ENCODE results near the gene SLC46A3. TPM values are rescaled to one million over a fixed set of nuclear protein-coding genes. Genes with fewer than 3 reads are reported as not detected.

SLC46A3 gene
- total and polyA plus RNA-seq, 4 donors = 7.0 to 63.3 (median 32.6) TPM

DNA sequence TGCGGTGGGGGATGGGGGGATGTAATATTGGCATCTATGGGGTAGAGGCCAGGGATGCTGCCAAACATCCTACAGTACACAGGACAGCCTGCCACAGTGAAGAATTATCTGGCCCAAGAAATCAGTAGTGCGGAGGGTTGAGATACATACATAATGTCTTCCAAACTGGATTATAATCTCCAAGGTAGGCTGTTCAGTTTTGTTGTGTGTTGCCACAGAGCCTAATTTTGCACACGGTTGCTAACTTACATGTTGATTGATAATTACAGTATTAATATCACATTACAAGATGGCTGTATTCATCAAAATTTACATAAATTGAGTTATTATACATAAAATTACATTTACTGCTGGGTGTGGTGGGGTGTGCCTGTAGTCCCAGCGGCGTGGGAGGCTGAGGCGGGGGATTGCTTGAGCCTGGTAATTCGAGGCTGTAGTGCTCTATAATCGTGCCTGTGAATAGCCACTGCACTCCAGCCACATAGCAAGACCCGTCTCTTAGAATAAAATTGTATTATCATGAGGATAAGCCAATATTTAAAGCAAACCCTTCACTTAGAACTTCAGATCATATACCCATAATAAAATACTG is 51.8 kb downstream of the SLC46A3 start:
- no peak for DNase-seq (ENCODE audit: low spot score)
- H3K27ac ChIP-seq (ENCODE audit: low read depth in 1 of 2, low read length in 2 of 2) = no peak overlapping the region
- H3K4me3 ChIP-seq (ENCODE audit: low read depth in 1 of 3, low read length in 3 of 3) = no peak overlapping the region
- no peak overlapping the region for H3K9ac ChIP-seq (ENCODE audit: low read depth in 1 of 2, low read length in 2 of 2)
- H3K9me3 ChIP-seq (ENCODE audit: control insufficient read depth in 4 of 4, low read length in 3 of 4) = no peaks in the 10 kb centered on the region
- no peaks in the 10 kb centered on the region for H3K4me1 ChIP-seq (ENCODE audit: control insufficient read depth in 4 of 4, insufficient read depth in 4 of 4, low read length in 3 of 4)
- no peak for TF ChIP-seq FOXA2 (IDR thresholded peaks at IDR 0.05)
- 85% methylated on average over 9 of the region's 9 CpGs for WGBS
- peaks cover 12 to 81% (median 72%) of the 10 kb centered on the region in 4 donors for H3K36me3 ChIP-seq (ENCODE audit: control insufficient read depth in 4 of 4, insufficient read depth in 3 of 4, low read depth in 1 of 4, low read length in 3 of 4)
- no peaks in the 10 kb centered on the region for H3K27me3 ChIP-seq (ENCODE audit: control insufficient read depth in 4 of 4, insufficient read depth in 4 of 4, low read length in 3 of 4)

DNA sequence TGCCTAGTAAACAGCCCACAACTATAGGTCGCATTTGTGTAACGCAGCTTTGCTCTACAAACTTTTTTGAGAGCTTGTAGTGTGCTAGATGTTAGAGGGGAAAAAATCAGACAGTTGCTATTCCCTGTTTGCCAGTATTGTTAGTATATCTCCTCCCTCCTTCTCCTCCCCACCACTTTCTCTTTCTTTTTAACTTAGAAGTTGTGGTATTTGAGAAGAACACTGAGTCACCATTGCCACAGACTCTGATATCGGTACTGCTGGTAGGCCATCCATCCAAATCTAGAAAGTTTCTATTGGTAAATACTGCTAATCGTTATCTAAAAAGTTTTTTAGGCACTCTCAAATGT is 59.2 kb downstream of the SLC46A3 start:
- peak overlapping the region; percentile 91 to 94 for H3K9ac ChIP-seq (ENCODE audit: low read depth in 1 of 2, low read length in 2 of 2)
- WGBS = 5% methylated on average over 4 of the region's 4 CpGs
- DNase-seq (ENCODE audit: low spot score) = no peak
- peak overlapping the region; percentile 85 to 90 for H3K27ac ChIP-seq (ENCODE audit: low read depth in 1 of 2, low read length in 2 of 2)
- no peaks in the 10 kb centered on the region for H3K9me3 ChIP-seq (ENCODE audit: control insufficient read depth in 4 of 4, low read length in 3 of 4)
- H3K4me3 ChIP-seq (ENCODE audit: low read depth in 1 of 3, low read length in 3 of 3) = peak overlapping the region; percentile 63 to 98 (median 94)
- H3K27me3 ChIP-seq (ENCODE audit: control insufficient read depth in 4 of 4, insufficient read depth in 4 of 4, low read length in 3 of 4) = no peaks in the 10 kb centered on the region
- peaks cover 14 to 30% (median 22%) of the 10 kb centered on the region in 4 donors for H3K4me1 ChIP-seq (ENCODE audit: control insufficient read depth in 4 of 4, insufficient read depth in 4 of 4, low read length in 3 of 4)
- H3K36me3 ChIP-seq (ENCODE audit: control insufficient read depth in 4 of 4, insufficient read depth in 3 of 4, low read depth in 1 of 4, low read length in 3 of 4) = peaks cover 0 to 19% (median 13%) of the 10 kb centered on the region in 4 donors
- TF ChIP-seq NR2F2 (IDR thresholded peaks at IDR 0.05) (no peak), FOXA1 (IDR thresholded peaks at IDR 0.05) (no peak), JUND (IDR thresholded peaks at IDR 0.05) (no peak), MAX (IDR thresholded peaks at IDR 0.05) (no peak), REST (IDR thresholded peaks at IDR 0.05) (no peak), RXRA (IDR thresholded peaks at IDR 0.05) (no peak), TAF1 (conservative IDR thresholded peaks at IDR 0.05) (no peak), FOXA2 (IDR thresholded peaks at IDR 0.05) (no peak), HNF4A (conservative IDR thresholded peaks at IDR 0.05) (no peak), YY1 (IDR thresholded peaks at IDR 0.05) (no peak), EGR1 (IDR thresholded peaks at IDR 0.05; ENCODE audit: low read depth in 2 of 2) (no peak)

- Histone ChIP-seq H3K9ac (ENCODE audit: low read depth in 1 of 2, low read length in 2 of 2) (peak within 1 kb of the TSS; percentile 91 to 95), H3K9me3 (ENCODE audit: control insufficient read depth in 4 of 4, low read length in 3 of 4) (no peaks in the 10 kb centered on the region), H3K36me3 (ENCODE audit: control insufficient read depth in 4 of 4, insufficient read depth in 3 of 4, low read depth in 1 of 4, low read length in 3 of 4) (peaks cover 0 to 13% (median 10%) of the 10 kb centered on the region in 4 donors), H3K4me3 (ENCODE audit: low read depth in 1 of 3, low read length in 3 of 3) (peak within 1 kb of the TSS; percentile 63 to 98 (median 94)), H3K27ac (ENCODE audit: low read depth in 1 of 2, low read length in 2 of 2) (peak within 1 kb of the TSS; percentile 85 to 90), H3K4me1 (ENCODE audit: control insufficient read depth in 4 of 4, insufficient read depth in 4 of 4, low read length in 3 of 4) (peaks cover 14 to 30% (median 22%) of the 10 kb centered on the region in 4 donors), H3K27me3 (ENCODE audit: control insufficient read depth in 4 of 4, insufficient read depth in 4 of 4, low read length in 3 of 4) (no peaks in the 10 kb centered on the region)
- TF ChIP-seq CTCF (IDR thresholded peaks at IDR 0.05; ENCODE audit: low read depth, low read length, missing input control) = no peak
- TF ChIP-seq GABPA (IDR thresholded peaks at IDR 0.05 in 1 of 2, conservative IDR thresholded peaks at IDR 0.05 in 1 of 2) = peak; percentile 96 to 99
- peak; percentile 88 for TF ChIP-seq NR2F2 (IDR thresholded peaks at IDR 0.05)
- peak; percentile 36 for TF ChIP-seq TAF1 (conservative IDR thresholded peaks at IDR 0.05)
- TF ChIP-seq, protein P1, sequence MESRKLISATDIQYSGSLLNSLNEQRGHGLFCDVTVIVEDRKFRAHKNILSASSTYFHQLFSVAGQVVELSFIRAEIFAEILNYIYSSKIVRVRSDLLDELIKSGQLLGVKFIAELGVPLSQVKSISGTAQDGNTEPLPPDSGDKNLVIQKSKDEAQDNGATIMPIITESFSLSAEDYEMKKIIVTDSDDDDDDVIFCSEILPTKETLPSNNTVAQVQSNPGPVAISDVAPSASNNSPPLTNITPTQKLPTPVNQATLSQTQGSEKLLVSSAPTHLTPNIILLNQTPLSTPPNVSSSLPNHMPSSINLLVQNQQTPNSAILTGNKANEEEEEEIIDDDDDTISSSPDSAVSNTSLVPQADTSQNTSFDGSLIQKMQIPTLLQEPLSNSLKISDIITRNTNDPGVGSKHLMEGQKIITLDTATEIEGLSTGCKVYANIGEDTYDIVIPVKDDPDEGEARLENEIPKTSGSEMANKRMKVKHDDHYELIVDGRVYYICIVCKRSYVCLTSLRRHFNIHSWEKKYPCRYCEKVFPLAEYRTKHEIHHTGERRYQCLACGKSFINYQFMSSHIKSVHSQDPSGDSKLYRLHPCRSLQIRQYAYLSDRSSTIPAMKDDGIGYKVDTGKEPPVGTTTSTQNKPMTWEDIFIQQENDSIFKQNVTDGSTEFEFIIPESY (IDR thresholded peaks at IDR 0.05) = peak; percentile 10
- TF ChIP-seq HNF4G (IDR thresholded peaks at IDR 0.05) = no peak
- TF ChIP-seq EGR1 (IDR thresholded peaks at IDR 0.05; ENCODE audit: low read depth in 2 of 2) = peak; percentile 79 to 83
- TF ChIP-seq YY1 (IDR thresholded peaks at IDR 0.05) = peak; percentile 77
- peak; percentile 65 for TF ChIP-seq SP1 (IDR thresholded peaks at IDR 0.05)
- no peak for TF ChIP-seq MAX (IDR thresholded peaks at IDR 0.05)
- peak; percentile 14 to 65 for TF ChIP-seq RAD21 (IDR thresholded peaks at IDR 0.05)
- peak in 1 of 2 donors; percentile 53 for TF ChIP-seq HNF4A (conservative IDR thresholded peaks at IDR 0.05)
- peak; percentile 55 to 56 for TF ChIP-seq RXRA (IDR thresholded peaks at IDR 0.05)
- DNase-seq (ENCODE audit: low spot score) = peak; percentile 90
- under 1% methylated on average over 64 of the region's 64 CpGs for WGBS
Measured at GRCh38 chr13:28658796-28659620, 59.8 kb downstream of the SLC46A3 start, which contains the start of gene POMP. Gene POMP, plus strand, starts transcription at chr13:28659130. Its CDS starts 55 bp downstream, at chr13:28659185.
